GM12892 (cell line): ENCODE measurements around the gene MTHFD1L.

Source experiments
- DNase-seq: peaks from one replicate; pipeline ENCODE4 v3.0.0; 2011; ENCODE audit not compliant: insufficient read length
- FAIRE-seq: peaks from 2 replicates; lab custom pipeline; 2011; peaks lifted over from hg19 to GRCh38; lab: Jason Lieb, UNC
- POLR2A ChIP-seq: IDR thresholded peaks from 2 replicates; pipeline ENCODE4 v1.6.1; 2011; ENCODE audit warnings: low read depth, low read length, control low read depth
- POLR2AphosphoS5 ChIP-seq: IDR thresholded peaks from 2 replicates; pipeline ENCODE4 v1.6.1; 2011; ENCODE audit warnings: low read depth, low read length, control low read depth
- TAF1 ChIP-seq: IDR thresholded peaks from 2 replicates; pipeline ENCODE4 v1.6.1; 2011; ENCODE audit warnings: low read depth, mild to moderate bottlenecking, control low read depth, low read length, borderline replicate concordance

MTHFD1L gene

GRCh38 chr6:151015101-151015700 is 149.7 kb downstream of the MTHFD1L start:
- FAIRE-seq: no peak
- DNase-seq: no peak
- no peak for TF ChIP-seq POLR2AphosphoS5
- no peak for TF ChIP-seq TAF1
- TF ChIP-seq POLR2A: no peak

- no peak for FAIRE-seq
- TF ChIP-seq TAF1: no peak
- DNase-seq: no peak
Observed at GRCh38 chr6:151016107-151016506, 150.6 kb downstream of the MTHFD1L start.

GRCh38 chr6:151018046-151018445 is 152.5 kb downstream of the MTHFD1L start:
- FAIRE-seq (no peak), DNase-seq (no peak)
- TF ChIP-seq POLR2AphosphoS5 (no peak), TAF1 (no peak), POLR2A (no peak)

- no peak for TF ChIP-seq TAF1
- TF ChIP-seq POLR2A: no peak
- TF ChIP-seq POLR2AphosphoS5: no peak
- DNase-seq: no peak
- FAIRE-seq: no peak
Observed at GRCh38 chr6:151018911-151019782, 153.6 kb downstream of the MTHFD1L start.

- no peak for DNase-seq
- no peak for FAIRE-seq
- no peak for TF ChIP-seq POLR2AphosphoS5
- no peak for TF ChIP-seq POLR2A
- TF ChIP-seq TAF1: no peak
Observed at GRCh38 chr6:151021896-151022295, 156.4 kb downstream of the MTHFD1L start.

GRCh38 chr6:151022492-151022891 is 157.0 kb downstream of the MTHFD1L start:
- DNase-seq (no peak), FAIRE-seq (no peak)
- no peak for TF ChIP-seq POLR2A
- TF ChIP-seq POLR2AphosphoS5: no peak
- no peak for TF ChIP-seq TAF1

- DNase-seq (no peak), FAIRE-seq (no peak)
- TF ChIP-seq POLR2A (no peak), POLR2AphosphoS5 (no peak), TAF1 (no peak)
Observed at GRCh38 chr6:151023342-151023741, 157.8 kb downstream of the MTHFD1L start.

GRCh38 chr6:151024597-151024996 is 159.1 kb downstream of the MTHFD1L start:
- TF ChIP-seq POLR2AphosphoS5 (no peak), TAF1 (no peak), POLR2A (no peak)
- FAIRE-seq: no peak

GRCh38 chr6:151025076-151025475 is 159.6 kb downstream of the MTHFD1L start:
- TF ChIP-seq POLR2A (no peak), TAF1 (no peak), POLR2AphosphoS5 (no peak)
- DNase-seq (no peak), FAIRE-seq (no peak)

More at GRCh38 chr6:151024597-151024996, 159.1 kb downstream of the MTHFD1L start:
- DNase-seq: no peak

- TF ChIP-seq POLR2AphosphoS5 (no peak), POLR2A (no peak), TAF1 (no peak)
- no peak for FAIRE-seq
Observed at GRCh38 chr6:151026041-151026663, 160.7 kb downstream of the MTHFD1L start.

GRCh38 chr6:151027295-151027747 is 161.8 kb downstream of the MTHFD1L start:
- no peak for TF ChIP-seq TAF1
- no peak for TF ChIP-seq POLR2A
- no peak for TF ChIP-seq POLR2AphosphoS5
- no peak for FAIRE-seq
- DNase-seq: no peak

More at GRCh38 chr6:151026041-151026663, 160.7 kb downstream of the MTHFD1L start:
- no peak for DNase-seq
